Right lobe of liver (tissue), 4 donors: ENCODE measurements around the gene CLDN18.

Experiments
- CTCF ChIP-seq, 4 donors: fragments of 200-600 bp in 3 of 4; fragments of 450-650 bp in 1 of 4; IDR thresholded peaks; one replicate each; pipeline versions ENCODE4 v1.5.1 to v1.8.0; 2016 to 2022; ENCODE audit warnings: antibody characterized with exemption in 4 of 4, mild to moderate bottlenecking in 2 of 4
- POLR2A ChIP-seq: fragments of 450-650 bp; IDR thresholded peaks from one replicate; pipeline ENCODE4 v1.6.1; 2017; ENCODE audit warnings: antibody characterized with exemption, mild to moderate bottlenecking
- donor health status: DM: no; HTN: no; CAD: no.
- donor health status: DM: no; HTN: no; CAD: no.
- donor health status: DM: no; HTN: yes; CAD: no.

DNA sequence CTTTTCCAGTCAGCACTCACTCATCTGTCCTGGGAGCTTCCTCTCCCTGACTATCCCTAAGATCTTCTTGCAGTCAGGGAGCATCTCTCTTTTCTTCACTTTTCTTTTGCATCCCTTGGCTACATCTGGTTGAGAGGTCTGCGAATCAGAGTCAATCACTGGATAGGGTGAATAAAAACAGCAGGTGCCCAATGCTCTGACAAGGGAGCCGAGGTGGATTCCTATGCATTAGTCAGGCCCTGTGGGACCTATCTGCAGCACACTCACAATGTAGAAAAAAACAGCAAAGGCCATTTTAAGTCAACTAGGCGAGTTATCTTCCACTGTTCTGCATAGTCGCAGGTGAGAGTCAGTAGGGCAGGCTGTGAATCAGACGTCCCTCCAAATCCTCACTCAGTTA lies 69.9 kb downstream of the CLDN18 start:
- TF ChIP-seq CTCF (IDR thresholded peaks at IDR 0.05) (no peak), POLR2A (no peak)
